ENCODE data around the gene ACP3. TPM values are rescaled to one million over a fixed set of nuclear protein-coding genes. Genes with fewer than 3 reads are reported as not detected.

Gene ACP3
- total RNA-seq, 4 donors from 2014 or later = 22.1 to 83.6 (median 40.5) TPM

DNA sequence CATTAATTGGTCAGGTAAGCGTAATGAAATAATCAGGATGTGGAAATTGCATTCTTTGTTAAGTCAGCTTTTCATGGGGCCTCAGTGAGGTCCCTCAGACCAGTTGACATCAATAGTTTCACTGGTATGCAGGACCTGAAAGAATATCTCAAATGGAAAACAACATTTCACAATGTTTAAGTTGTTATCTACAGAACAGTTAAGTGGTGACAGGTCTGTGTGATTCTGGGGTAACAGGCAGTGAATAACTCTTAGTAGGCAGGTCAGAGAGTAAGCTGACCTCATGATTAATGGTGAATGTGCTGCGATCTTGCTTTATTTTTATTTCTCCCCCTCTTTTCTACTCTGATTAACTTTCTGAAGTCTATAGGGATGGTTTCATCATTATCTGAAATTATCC lies 28.9 kb upstream of the ACP3 start:
- no peak for TF ChIP-seq POLR2A (IDR thresholded peaks at IDR 0.05)
- TF ChIP-seq, protein P1, sequence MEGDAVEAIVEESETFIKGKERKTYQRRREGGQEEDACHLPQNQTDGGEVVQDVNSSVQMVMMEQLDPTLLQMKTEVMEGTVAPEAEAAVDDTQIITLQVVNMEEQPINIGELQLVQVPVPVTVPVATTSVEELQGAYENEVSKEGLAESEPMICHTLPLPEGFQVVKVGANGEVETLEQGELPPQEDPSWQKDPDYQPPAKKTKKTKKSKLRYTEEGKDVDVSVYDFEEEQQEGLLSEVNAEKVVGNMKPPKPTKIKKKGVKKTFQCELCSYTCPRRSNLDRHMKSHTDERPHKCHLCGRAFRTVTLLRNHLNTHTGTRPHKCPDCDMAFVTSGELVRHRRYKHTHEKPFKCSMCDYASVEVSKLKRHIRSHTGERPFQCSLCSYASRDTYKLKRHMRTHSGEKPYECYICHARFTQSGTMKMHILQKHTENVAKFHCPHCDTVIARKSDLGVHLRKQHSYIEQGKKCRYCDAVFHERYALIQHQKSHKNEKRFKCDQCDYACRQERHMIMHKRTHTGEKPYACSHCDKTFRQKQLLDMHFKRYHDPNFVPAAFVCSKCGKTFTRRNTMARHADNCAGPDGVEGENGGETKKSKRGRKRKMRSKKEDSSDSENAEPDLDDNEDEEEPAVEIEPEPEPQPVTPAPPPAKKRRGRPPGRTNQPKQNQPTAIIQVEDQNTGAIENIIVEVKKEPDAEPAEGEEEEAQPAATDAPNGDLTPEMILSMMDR (IDR thresholded peaks at IDR 0.05) = no peak
- H3K36me3 ChIP-seq = no peaks in the 10 kb centered on the region
- H3K9me3 ChIP-seq = peaks cover 0 to 6% (median 4%) of the 10 kb centered on the region in 3 donors
- intact Hi-C loops (cut with DNase I) = no loop called here
- 61 to 64% methylated on average over 2 of the region's 2 CpGs for WGBS, 2 donors
- no peak overlapping the region for H3K4me3 ChIP-seq
- DNase-seq = no peak
- no peaks in the 10 kb centered on the region for H3K4me1 ChIP-seq
- no peak overlapping the region for H3K27ac ChIP-seq
- H3K27me3 ChIP-seq = no peaks in the 10 kb centered on the region

DNA sequence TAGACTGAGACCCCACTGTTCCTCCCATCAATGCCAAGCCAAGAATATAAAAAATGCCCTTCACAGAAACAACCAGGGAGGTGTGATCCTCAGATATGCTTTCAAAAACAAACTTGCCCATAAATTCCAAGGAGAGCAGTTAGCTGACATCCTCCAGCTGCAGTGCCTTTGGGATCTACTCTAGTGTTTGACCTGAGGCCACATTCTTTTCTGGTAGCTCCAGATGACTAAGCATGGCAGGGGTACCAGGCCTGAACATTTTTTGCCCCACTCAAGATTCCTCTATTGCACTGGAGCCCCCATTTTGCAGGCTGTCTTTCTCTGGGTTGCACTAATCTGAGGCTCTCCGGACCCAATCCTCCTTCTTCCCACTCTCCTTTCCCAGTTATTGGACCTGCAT lies 27.9 kb upstream of the ACP3 start:
- no peaks in the 10 kb centered on the region for H3K36me3 ChIP-seq
- no peak for DNase-seq
- no peaks in the 10 kb centered on the region for H3K4me1 ChIP-seq
- TF ChIP-seq POLR2A (IDR thresholded peaks at IDR 0.05) = no peak
- TF ChIP-seq, protein P1 (IDR thresholded peaks at IDR 0.05) = no peak
- 92% methylated on average over 1 of the region's 1 CpG for WGBS, 2 donors
- H3K27me3 ChIP-seq = no peaks in the 10 kb centered on the region
- no peak overlapping the region for H3K27ac ChIP-seq
- intact Hi-C loops (cut with DNase I) = no loop called here
- peaks cover 0 to 6% (median 4%) of the 10 kb centered on the region in 3 donors for H3K9me3 ChIP-seq
- no peak overlapping the region for H3K4me3 ChIP-seq

- intact Hi-C loops (cut with DNase I) = no loop called here
- 41 to 43% methylated on average over 3 of the region's 3 CpGs for WGBS, 2 donors
- no peaks in the 10 kb centered on the region for H3K27me3 ChIP-seq
- no peak overlapping the region for H3K27ac ChIP-seq
- H3K36me3 ChIP-seq = no peaks in the 10 kb centered on the region
- H3K4me3 ChIP-seq = no peak overlapping the region
- H3K4me1 ChIP-seq = no peaks in the 10 kb centered on the region
- DNase-seq = no peak
- peaks cover 0 to 6% (median 4%) of the 10 kb centered on the region in 3 donors for H3K9me3 ChIP-seq
- no peak for TF ChIP-seq POLR2A (IDR thresholded peaks at IDR 0.05)
- TF ChIP-seq, protein P1 (IDR thresholded peaks at IDR 0.05) = no peak
Observed at GRCh38 chr3:132290833-132291232, 26.4 kb upstream of the ACP3 start.

DNA sequence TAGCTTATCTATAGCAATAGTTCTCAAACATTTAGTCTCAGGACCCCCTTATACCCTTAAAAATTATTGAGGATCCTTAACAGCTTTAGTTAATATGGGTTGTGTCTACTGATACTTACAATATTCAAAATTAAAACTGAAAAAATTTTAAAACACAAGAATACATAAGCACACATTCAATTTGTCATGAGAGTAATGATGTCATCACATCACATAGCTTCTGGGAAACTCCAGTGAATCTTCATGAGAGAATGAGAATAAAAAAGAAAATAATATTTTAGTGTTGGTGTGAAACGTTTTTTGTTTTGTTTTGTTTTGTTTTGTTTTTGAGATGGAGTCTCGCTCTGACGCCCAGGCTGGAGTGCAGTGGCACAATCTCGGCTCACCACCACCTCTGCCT lies 25.2 kb upstream of the ACP3 start:
- no peaks in the 10 kb centered on the region for H3K4me1 ChIP-seq
- DNase-seq = no peak

DNA sequence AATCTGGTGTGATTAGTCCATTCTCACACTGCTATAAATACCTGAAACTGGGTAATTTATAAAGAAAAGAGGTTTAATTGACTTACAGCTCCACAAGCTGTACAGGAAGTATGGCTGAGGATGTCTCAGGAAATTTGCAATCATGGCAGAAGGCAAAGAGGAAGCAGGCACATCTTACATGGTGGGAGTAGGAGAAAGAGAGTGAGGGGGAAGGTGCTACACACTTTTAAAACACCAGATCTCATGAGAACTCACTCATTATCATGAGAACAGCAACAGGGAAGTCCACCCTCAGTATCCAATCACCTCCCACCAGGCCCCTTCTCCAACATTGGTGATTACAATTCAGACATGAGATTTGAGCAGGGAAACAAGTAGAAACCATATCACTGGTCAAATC lies 24.0 kb upstream of the ACP3 start:
- H3K27ac ChIP-seq = no peak overlapping the region
- intact Hi-C loops (cut with DNase I) = no loop called here

More for the DNA sequence above, 25.2 kb upstream of the ACP3 start:
- Histone ChIP-seq H3K36me3 (no peaks in the 10 kb centered on the region), H3K27ac (no peak overlapping the region), H3K4me3 (no peak overlapping the region), H3K9me3 (peaks cover 0 to 6% (median 4%) of the 10 kb centered on the region in 3 donors), H3K27me3 (no peaks in the 10 kb centered on the region)
- intact Hi-C loops (cut with DNase I) = no loop called here
- 65 to 69% methylated on average over 4 of the region's 4 CpGs for WGBS, 2 donors
- TF ChIP-seq, protein P1 (IDR thresholded peaks at IDR 0.05) = no peak
- TF ChIP-seq POLR2A (IDR thresholded peaks at IDR 0.05) = no peak

More for the DNA sequence above, 24.0 kb upstream of the ACP3 start:
- TF ChIP-seq, protein P1 (IDR thresholded peaks at IDR 0.05) = no peak
- TF ChIP-seq POLR2A (IDR thresholded peaks at IDR 0.05) = no peak
- Histone ChIP-seq H3K4me1 (no peaks in the 10 kb centered on the region), H3K9me3 (peaks cover 0 to under 1% (median 0%) of the 10 kb centered on the region in 3 donors), H3K36me3 (no peaks in the 10 kb centered on the region), H3K4me3 (no peak overlapping the region), H3K27me3 (no peaks in the 10 kb centered on the region)
- DNase-seq = no peak
